Suprapubic skin (tissue), 4 donors: ENCODE results near the gene MCF2L2. TPM values are rescaled to one million over a fixed set of nuclear protein-coding genes. Genes with fewer than 3 reads are reported as not detected.

Experiments
- DNase-seq, 2 donors: peaks; one replicate each; pipeline ENCODE4 v3.0.0-alpha.2; 2019; ENCODE audit warnings: low spot score in 2 of 2
- H3K27ac ChIP-seq: fragments of 200-600 bp; sonication (generic); one replicate; pipeline ENCODE4 v1.5.1; 2019
- H3K27me3 ChIP-seq: fragments of 200-600 bp; sonication (generic); one replicate; pipeline ENCODE4 v1.5.1; 2019
- H3K36me3 ChIP-seq: fragments of 200-600 bp; sonication (generic); one replicate; pipeline ENCODE4 v1.5.1; 2019
- H3K4me1 ChIP-seq: fragments of 200-600 bp; sonication (generic); one replicate; pipeline ENCODE4 v1.5.1; 2019
- H3K4me3 ChIP-seq: fragments of 200-600 bp; sonication (generic); one replicate; pipeline ENCODE4 v1.5.1; 2019; ENCODE audit warnings: mild to moderate bottlenecking
- H3K9me3 ChIP-seq: fragments of 200-600 bp; sonication (generic); one replicate; pipeline ENCODE4 v1.5.1; 2019
- EP300 ChIP-seq: sonication (generic); formaldehyde crosslinking; IDR thresholded peaks from one replicate; pipeline ENCODE4 v1.6.1; 2017; ENCODE audit warnings: antibody characterized with exemption
- POLR2A ChIP-seq, 2 donors: fragments of 450-650 bp; IDR thresholded peaks; one replicate each; pipeline ENCODE4 v1.6.1; 2017; ENCODE audit warnings: antibody characterized with exemption in 2 of 2, mild to moderate bottlenecking in 2 of 2, moderate library complexity in 2 of 2
- POLR2AphosphoS5 ChIP-seq, 3 donors: sonication (generic); formaldehyde crosslinking; IDR thresholded peaks; one replicate each; pipeline ENCODE4 v1.6.1; 2017; ENCODE audit warnings: antibody characterized with exemption in 3 of 3
- WGBS: methylation state at CpG from one replicate; pipeline ENCODE4 v1.1.5; 2018; 5-methylcytosine and 5-hydroxymethylcytosine counted together
- total RNA-seq, 4 donors: library from RNA; depleted of rRNA; stranded (reverse); fragments of >200 nt; gene quantifications; one replicate each; pipeline ENCODE4 v1.1.0, GENCODE V29; 2016
- TF ChIP-seq, protein P1 (sequence below), 2 donors: fragments of 200-600 bp in 1 of 2; fragments of 450-650 bp in 1 of 2; sonication (generic) in 1 of 2; IDR thresholded peaks; one replicate each; pipeline ENCODE4 v1.5.1; 2016 to 2019; ENCODE audit warnings: antibody characterized with exemption in 2 of 2, mild to moderate bottlenecking in 1 of 2, moderate library complexity in 1 of 2

The MCF2L2 gene
- total RNA-seq, 4 donors from 2014 or later: 0.36 to 2.2 (median 0.64) TPM

DNA sequence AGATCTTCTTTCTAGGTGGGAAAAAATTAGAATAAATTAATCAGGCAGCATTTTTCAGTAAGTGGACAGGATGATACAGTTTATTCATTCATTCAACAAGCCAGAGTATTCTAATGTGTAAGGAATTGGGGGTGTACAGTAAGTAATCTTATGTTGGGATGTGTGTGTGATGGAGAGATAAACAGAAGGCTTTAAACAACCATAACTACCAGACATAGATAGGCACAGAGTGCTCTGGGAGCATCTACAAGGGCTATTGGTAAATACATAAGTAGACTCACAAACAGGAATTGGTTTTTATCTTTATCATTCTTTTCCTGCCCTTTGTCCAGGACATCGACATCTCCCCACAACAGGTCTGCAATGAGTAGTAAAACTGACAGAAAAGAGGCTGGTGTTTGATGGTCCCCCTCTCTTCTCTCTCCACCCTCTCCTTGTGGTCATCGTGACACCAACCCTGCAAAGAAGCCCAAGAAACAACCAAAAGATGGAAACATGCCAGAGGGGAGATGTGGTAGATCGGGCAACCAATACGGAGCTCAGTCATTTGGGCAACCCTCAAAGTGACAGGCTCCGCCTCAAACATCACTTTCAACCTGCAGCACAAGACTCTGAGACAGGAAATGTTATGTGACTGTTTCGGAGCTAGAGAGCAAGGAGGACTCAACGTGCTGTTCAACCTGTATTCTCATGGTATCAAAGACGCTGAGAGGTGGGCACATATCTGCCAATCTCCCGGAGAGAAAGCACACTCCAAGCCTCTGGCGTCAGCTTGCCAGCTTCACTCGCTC is 204.0 kb downstream of the MCF2L2 start:
- H3K27ac ChIP-seq: no peak overlapping the region
- H3K4me1 ChIP-seq: no peaks in the 10 kb centered on the region
- TF ChIP-seq POLR2A (IDR thresholded peaks at IDR 0.05) (no peak), EP300 (no peak), POLR2AphosphoS5 (IDR thresholded peaks at IDR 0.05) (no peak)
- TF ChIP-seq, protein P1, sequence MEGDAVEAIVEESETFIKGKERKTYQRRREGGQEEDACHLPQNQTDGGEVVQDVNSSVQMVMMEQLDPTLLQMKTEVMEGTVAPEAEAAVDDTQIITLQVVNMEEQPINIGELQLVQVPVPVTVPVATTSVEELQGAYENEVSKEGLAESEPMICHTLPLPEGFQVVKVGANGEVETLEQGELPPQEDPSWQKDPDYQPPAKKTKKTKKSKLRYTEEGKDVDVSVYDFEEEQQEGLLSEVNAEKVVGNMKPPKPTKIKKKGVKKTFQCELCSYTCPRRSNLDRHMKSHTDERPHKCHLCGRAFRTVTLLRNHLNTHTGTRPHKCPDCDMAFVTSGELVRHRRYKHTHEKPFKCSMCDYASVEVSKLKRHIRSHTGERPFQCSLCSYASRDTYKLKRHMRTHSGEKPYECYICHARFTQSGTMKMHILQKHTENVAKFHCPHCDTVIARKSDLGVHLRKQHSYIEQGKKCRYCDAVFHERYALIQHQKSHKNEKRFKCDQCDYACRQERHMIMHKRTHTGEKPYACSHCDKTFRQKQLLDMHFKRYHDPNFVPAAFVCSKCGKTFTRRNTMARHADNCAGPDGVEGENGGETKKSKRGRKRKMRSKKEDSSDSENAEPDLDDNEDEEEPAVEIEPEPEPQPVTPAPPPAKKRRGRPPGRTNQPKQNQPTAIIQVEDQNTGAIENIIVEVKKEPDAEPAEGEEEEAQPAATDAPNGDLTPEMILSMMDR (IDR thresholded peaks at IDR 0.05): no peak
- 67% methylated on average over 10 of the region's 11 CpGs for WGBS
- no peak for DNase-seq
- H3K9me3 ChIP-seq: no peaks in the 10 kb centered on the region
- H3K4me3 ChIP-seq: no peak overlapping the region
- no peaks in the 10 kb centered on the region for H3K36me3 ChIP-seq
- no peaks in the 10 kb centered on the region for H3K27me3 ChIP-seq

DNA sequence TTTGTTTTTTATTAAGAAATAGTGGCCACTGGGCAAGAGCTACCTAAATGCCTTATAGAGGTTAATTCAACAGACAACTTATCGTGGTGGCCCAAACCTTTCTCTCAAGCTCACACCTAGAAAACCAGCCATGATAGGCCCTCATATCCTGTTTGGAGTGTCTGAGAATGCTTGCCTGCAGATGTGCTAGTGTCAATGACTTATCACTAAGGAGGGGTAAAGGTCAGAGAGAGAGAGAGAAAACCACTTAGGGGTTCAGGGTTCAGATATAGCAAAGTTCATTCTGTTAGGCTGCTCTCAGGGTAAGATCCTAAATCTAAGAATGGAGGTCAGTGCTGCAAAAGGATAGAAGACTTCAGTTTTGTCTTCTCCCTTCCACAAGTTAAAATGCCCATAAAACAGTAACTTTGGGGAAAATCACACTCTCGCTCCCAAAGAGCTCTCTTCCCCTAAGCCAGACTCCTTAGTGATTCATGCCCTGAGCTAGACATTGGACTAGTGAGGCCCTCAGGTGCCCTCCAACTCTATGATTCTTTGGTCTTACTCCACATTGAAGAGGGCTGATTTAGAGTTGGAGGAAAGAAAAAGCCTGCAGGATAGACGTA is 205.7 kb downstream of the MCF2L2 start:
- 96% methylated on average over 3 of the region's 3 CpGs for WGBS

DNA sequence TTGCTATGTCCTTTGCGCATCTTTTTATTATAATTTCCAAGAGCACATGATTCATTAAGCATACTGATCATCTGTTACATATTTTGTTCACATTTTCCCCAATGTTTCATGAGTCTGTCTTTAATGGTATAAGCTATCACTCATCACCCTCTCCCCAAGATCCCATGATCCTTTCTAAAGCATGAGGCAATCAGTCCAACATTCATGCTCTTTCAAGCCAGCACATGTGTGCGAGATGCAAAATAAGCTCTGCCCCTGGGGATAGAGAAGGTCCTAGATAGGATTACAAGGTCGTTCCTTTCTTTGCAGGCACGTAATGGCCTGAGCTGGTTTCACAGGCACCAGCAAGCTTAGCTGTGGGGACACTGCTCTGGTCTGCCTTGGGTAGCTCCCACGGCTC is 207.6 kb downstream of the MCF2L2 start:
- H3K4me3 ChIP-seq: no peak overlapping the region
- no peak for DNase-seq
- H3K27me3 ChIP-seq: no peaks in the 10 kb centered on the region
- no peak for TF ChIP-seq EP300
- no peak for TF ChIP-seq POLR2A (IDR thresholded peaks at IDR 0.05)
- no peak for TF ChIP-seq POLR2AphosphoS5 (IDR thresholded peaks at IDR 0.05)
- TF ChIP-seq, protein P1 (IDR thresholded peaks at IDR 0.05): no peak
- no peak overlapping the region for H3K27ac ChIP-seq
- no peaks in the 10 kb centered on the region for H3K9me3 ChIP-seq
- no peaks in the 10 kb centered on the region for H3K36me3 ChIP-seq
- no peaks in the 10 kb centered on the region for H3K4me1 ChIP-seq
- 41% methylated on average over 5 of the region's 5 CpGs for WGBS

More for the DNA sequence above, 205.7 kb downstream of the MCF2L2 start:
- DNase-seq: no peak
- TF ChIP-seq EP300: no peak
- TF ChIP-seq POLR2A (IDR thresholded peaks at IDR 0.05): no peak
- no peak for TF ChIP-seq POLR2AphosphoS5 (IDR thresholded peaks at IDR 0.05)
- TF ChIP-seq, protein P1 (IDR thresholded peaks at IDR 0.05): no peak
- H3K4me3 ChIP-seq: no peak overlapping the region
- H3K27ac ChIP-seq: no peak overlapping the region
- no peaks in the 10 kb centered on the region for H3K4me1 ChIP-seq
- no peaks in the 10 kb centered on the region for H3K36me3 ChIP-seq
- no peaks in the 10 kb centered on the region for H3K9me3 ChIP-seq
- no peaks in the 10 kb centered on the region for H3K27me3 ChIP-seq

DNA sequence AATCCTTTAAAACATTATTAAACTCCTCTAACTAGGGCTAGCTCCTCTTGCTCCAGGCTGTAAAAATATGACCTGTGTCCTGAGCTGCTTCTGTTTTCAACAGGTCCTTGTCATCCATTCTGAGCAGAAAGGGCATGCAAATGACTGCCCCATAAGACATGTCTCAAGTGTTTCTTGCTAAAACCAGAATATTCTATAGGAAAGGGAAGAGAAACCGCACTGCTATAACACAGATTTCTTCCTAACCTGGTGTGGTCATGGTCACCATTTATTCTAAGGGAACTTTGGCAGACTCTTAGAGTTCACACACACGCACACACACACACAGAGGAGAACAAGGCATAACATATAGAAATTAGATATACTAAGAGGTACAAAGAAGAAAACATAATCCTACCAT is 209.6 kb downstream of the MCF2L2 start:
- H3K36me3 ChIP-seq: no peaks in the 10 kb centered on the region
- 78% methylated on average over 2 of the region's 2 CpGs for WGBS

More for the DNA sequence above, 209.6 kb downstream of the MCF2L2 start:
- no peaks in the 10 kb centered on the region for H3K27me3 ChIP-seq
- H3K4me1 ChIP-seq: no peaks in the 10 kb centered on the region
- TF ChIP-seq POLR2AphosphoS5 (IDR thresholded peaks at IDR 0.05) (no peak), POLR2A (IDR thresholded peaks at IDR 0.05) (no peak), EP300 (no peak)
- TF ChIP-seq, protein P1 (IDR thresholded peaks at IDR 0.05): no peak
- DNase-seq: no peak
- no peaks in the 10 kb centered on the region for H3K9me3 ChIP-seq
- H3K27ac ChIP-seq: no peak overlapping the region
- no peak overlapping the region for H3K4me3 ChIP-seq
